ENCODE data around the gene SHROOM4. TPM values are rescaled to one million over a fixed set of nuclear protein-coding genes. Genes with fewer than 3 reads are reported as not detected.

SHROOM4 gene
- total RNA-seq, 2 experiments from 2014 or later: not detected

GRCh38 chrX:50614460-50614859 lies 199.5 kb downstream of the SHROOM4 start:
- no TSS peak for BruUV-seq (replicated peaks)
- CTCF ChIA-PET (ENCODE audit: unreplicated experiment): no interaction called here
- intact Hi-C loops (cut with micrococcal nuclease; ENCODE audit: unreplicated experiment): no loop called here

GRCh38 chrX:50613846-50614245 lies 200.1 kb downstream of the SHROOM4 start:
- intact Hi-C loops (cut with micrococcal nuclease; ENCODE audit: unreplicated experiment): no loop called here
- ChIA-PET CTCF (ENCODE audit: unreplicated experiment) (no interaction called here), POLR2A (no interaction called here)
- TF ChIP-seq EZH2phosphoT487 (IDR thresholded peaks at IDR 0.05; ENCODE audit: borderline replicate concordance, low read depth, low read length) (no peak), CTCF (conservative IDR thresholded peaks at IDR 0.05; ENCODE audit: low read length) (no peak)
- DNase-seq (ENCODE audit: low spot score): no peak
- Histone ChIP-seq H3K9me2 (ENCODE audit: insufficient read depth, low read length) (no peaks in the 10 kb centered on the region), H4K20me1 (ENCODE audit: insufficient read depth, low read length) (no peaks in the 10 kb centered on the region), H3K4me2 (ENCODE audit: low read length) (no peak overlapping the region), H2AFZ (ENCODE audit: low read length) (no peak overlapping the region), H3K79me2 (ENCODE audit: insufficient read depth, low read depth, low read length) (no peaks in the 10 kb centered on the region), H3K4me1 (ENCODE audit: insufficient read depth, low read length, poor library complexity, severe bottlenecking) (no peaks in the 10 kb centered on the region), H3K36me3 (ENCODE audit: insufficient read depth, low read length) (no peaks in the 10 kb centered on the region), H3K9me3 (ENCODE audit: low read length) (no peaks in the 10 kb centered on the region), H3K4me3 (ENCODE audit: low read depth, low read length, poor library complexity, severe bottlenecking) (no peak overlapping the region), H3K27ac (ENCODE audit: low read depth, low read length, poor library complexity, severe bottlenecking) (no peak overlapping the region)
- BruUV-seq (replicated peaks): no TSS peak

More at GRCh38 chrX:50614460-50614859, 199.5 kb downstream of the SHROOM4 start:
- H4K20me1 ChIP-seq (ENCODE audit: insufficient read depth, low read length): no peaks in the 10 kb centered on the region
- POLR2A ChIA-PET: no interaction called here
- H3K9me3 ChIP-seq (ENCODE audit: low read length): no peaks in the 10 kb centered on the region
- no peaks in the 10 kb centered on the region for H3K9me2 ChIP-seq (ENCODE audit: insufficient read depth, low read length)
- no peak for DNase-seq (ENCODE audit: low spot score)
- no peak for TF ChIP-seq EZH2phosphoT487 (IDR thresholded peaks at IDR 0.05; ENCODE audit: borderline replicate concordance, low read depth, low read length)
- no peak for TF ChIP-seq CTCF (conservative IDR thresholded peaks at IDR 0.05; ENCODE audit: low read length)
- no peak overlapping the region for H3K27ac ChIP-seq (ENCODE audit: low read depth, low read length, poor library complexity, severe bottlenecking)
- no peaks in the 10 kb centered on the region for H3K36me3 ChIP-seq (ENCODE audit: insufficient read depth, low read length)
- no peak overlapping the region for H3K4me3 ChIP-seq (ENCODE audit: low read depth, low read length, poor library complexity, severe bottlenecking)
- no peak overlapping the region for H2AFZ ChIP-seq (ENCODE audit: low read length)
- no peaks in the 10 kb centered on the region for H3K4me1 ChIP-seq (ENCODE audit: insufficient read depth, low read length, poor library complexity, severe bottlenecking)
- H3K4me2 ChIP-seq (ENCODE audit: low read length): no peak overlapping the region
- H3K79me2 ChIP-seq (ENCODE audit: insufficient read depth, low read depth, low read length): no peaks in the 10 kb centered on the region

GRCh38 chrX:50609796-50610195 lies 204.2 kb downstream of the SHROOM4 start:
- DNase-seq (ENCODE audit: low spot score): no peak
- no peaks in the 10 kb centered on the region for H3K9me3 ChIP-seq (ENCODE audit: low read length)
- no peak overlapping the region for H2AFZ ChIP-seq (ENCODE audit: low read length)
- TF ChIP-seq EZH2phosphoT487 (IDR thresholded peaks at IDR 0.05; ENCODE audit: borderline replicate concordance, low read depth, low read length) (no peak), CTCF (conservative IDR thresholded peaks at IDR 0.05; ENCODE audit: low read length) (no peak)
- H4K20me1 ChIP-seq (ENCODE audit: insufficient read depth, low read length): no peaks in the 10 kb centered on the region
- H3K9me2 ChIP-seq (ENCODE audit: insufficient read depth, low read length): no peaks in the 10 kb centered on the region
- H3K4me2 ChIP-seq (ENCODE audit: low read length): no peak overlapping the region
- H3K4me1 ChIP-seq (ENCODE audit: insufficient read depth, low read length, poor library complexity, severe bottlenecking): no peaks in the 10 kb centered on the region
- POLR2A ChIA-PET: interaction anchor here (0.7 kb wide), 1 partner anchor 12 kb away, joined by 4 read pairs; no protein-coding TSS in a partner anchor
- H3K4me3 ChIP-seq (ENCODE audit: low read depth, low read length, poor library complexity, severe bottlenecking): no peak overlapping the region
- no TSS peak for BruUV-seq (replicated peaks)
- no peaks in the 10 kb centered on the region for H3K36me3 ChIP-seq (ENCODE audit: insufficient read depth, low read length)
- H3K79me2 ChIP-seq (ENCODE audit: insufficient read depth, low read depth, low read length): no peaks in the 10 kb centered on the region
- no peak overlapping the region for H3K27ac ChIP-seq (ENCODE audit: low read depth, low read length, poor library complexity, severe bottlenecking)
- CTCF ChIA-PET (ENCODE audit: unreplicated experiment): no interaction called here
- intact Hi-C loops (cut with micrococcal nuclease; ENCODE audit: unreplicated experiment): no loop called here
